Lower leg skin (tissue), 3 donors: Measurements from ENCODE around the gene ZC3H18.

Experiments
- CTCF ChIP-seq, 3 donors: fragments of 450-650 bp; IDR thresholded peaks; one replicate each; pipeline ENCODE4 v1.5.1; 2016; ENCODE audit warnings: antibody characterized with exemption in 3 of 3, mild to moderate bottlenecking in 3 of 3, moderate library complexity in 2 of 3
- POLR2A ChIP-seq, 2 donors: fragments of 450-650 bp; IDR thresholded peaks; one replicate each; pipeline ENCODE4 v1.6.1; 2016 to 2017; ENCODE audit warnings: antibody characterized with exemption in 2 of 2, mild to moderate bottlenecking in 1 of 2, moderate library complexity in 1 of 2

GRCh38 chr16:88640498-88641247, 70.5 kb downstream of the ZC3H18 start:
- TF ChIP-seq POLR2A (IDR thresholded peaks at IDR 0.05) (no peak), CTCF (IDR thresholded peaks at IDR 0.05) (no peak)
